DOHH2 (cell line): ENCODE results near the gene FHOD3.

ENCODE experiments used
- H3F3A ChIP-seq: fragments of 200-600 bp; sonication (generic), shearing (Covaris generic); 2 replicates; pipeline ENCODE4 v1.6.0; 2016; ENCODE audit warnings: antibody characterized with exemption, mild to moderate bottlenecking; ENCODE audit not compliant: control insufficient read depth, insufficient read depth
- H3K27ac ChIP-seq: fragments of 200-600 bp; sonication (generic); 2 replicates; pipeline ENCODE4 v1.5.1; 2014; ENCODE audit warnings: low read depth, mild to moderate bottlenecking, low read length, moderate library complexity
- H3K27me3 ChIP-seq: fragments of 200-600 bp; sonication (generic); 2 replicates; pipeline ENCODE4 v1.6.1; 2014; ENCODE audit warnings: mild to moderate bottlenecking, low read length, mixed read lengths; ENCODE audit not compliant: control insufficient read depth
- H3K36me3 ChIP-seq: fragments of 200-600 bp; sonication (generic); 2 replicates; pipeline ENCODE4 v1.6.1; 2014; ENCODE audit warnings: mild to moderate bottlenecking, low read length, moderate library complexity, mixed read lengths; ENCODE audit not compliant: control insufficient read depth
- H3K4me1 ChIP-seq: fragments of 200-600 bp; sonication (generic); 2 replicates; pipeline ENCODE4 v1.6.1; 2014; ENCODE audit warnings: mild to moderate bottlenecking, low read length, mixed read lengths; ENCODE audit not compliant: control insufficient read depth
- H3K4me2 ChIP-seq: fragments of 200-600 bp; sonication (generic); 2 replicates; pipeline ENCODE4 v1.6.0; 2014; ENCODE audit warnings: mild to moderate bottlenecking, low read length, moderate library complexity
- H3K4me3 ChIP-seq: fragments of 200-600 bp; sonication (generic); 2 replicates; pipeline ENCODE4 v1.5.1; 2014; ENCODE audit warnings: mild to moderate bottlenecking, low read length, mixed read lengths
- H3K79me2 ChIP-seq: fragments of 200-600 bp; sonication (generic); 2 replicates; pipeline ENCODE4 v1.6.1; 2014; ENCODE audit warnings: mild to moderate bottlenecking, low read length, mixed read lengths; ENCODE audit not compliant: control insufficient read depth
- H3K9me2 ChIP-seq: fragments of 200-600 bp; sonication (generic); replicated peaks from 2 replicates; pipeline ENCODE4 v1.6.1; 2014; ENCODE audit warnings: mild to moderate bottlenecking, low read length, mixed read lengths; ENCODE audit not compliant: control insufficient read depth
- H3K9me3 ChIP-seq: fragments of 200-600 bp; sonication (generic); 2 replicates; pipeline ENCODE4 v1.6.1; 2014; ENCODE audit warnings: antibody characterized with exemption, low read length, mixed read lengths; ENCODE audit not compliant: control insufficient read depth, insufficient read depth
- H4K20me1 ChIP-seq: fragments of 200-600 bp; sonication (generic); 2 replicates; pipeline ENCODE4 v1.6.0; 2014; ENCODE audit warnings: low read depth, mild to moderate bottlenecking, antibody characterized with exemption, low read length, moderate library complexity; ENCODE audit not compliant: control insufficient read depth, insufficient read depth
- CTCF ChIP-seq: fragments of 200-600 bp; sonication (generic); IDR thresholded peaks from one replicate; pipeline ENCODE4 v1.5.1; 2014; ENCODE audit warnings: antibody characterized with exemption, mild to moderate bottlenecking, low read depth, low read length; ENCODE audit not compliant: poor library complexity, severe bottlenecking
- EZH2phosphoT487 ChIP-seq: fragments of 200-600 bp; sonication (generic); IDR thresholded peaks from 2 replicates; pipeline ENCODE4 v1.6.1; 2017; ENCODE audit warnings: borderline replicate concordance, mild to moderate bottlenecking, antibody characterized with exemption, low read length, moderate library complexity, mixed read lengths

Gene FHOD3

GRCh38 chr18:36314098-36314497 lies 16.6 kb downstream of the FHOD3 start:
- H3K4me2 ChIP-seq = no peak overlapping the region
- no peaks in the 10 kb centered on the region for H3K79me2 ChIP-seq
- TF ChIP-seq EZH2phosphoT487 (no peak), CTCF (no peak)
- peaks cover 5% of the 10 kb centered on the region; the same call in 1 of the 2 replicates for H3K9me3 ChIP-seq
- peaks cover 3% of the 10 kb centered on the region; the same call in 1 of the 2 replicates for H3K27me3 ChIP-seq
- no peaks in the 10 kb centered on the region for H3K9me2 ChIP-seq
- no peak overlapping the region for H3K4me3 ChIP-seq
- no peak overlapping the region for H3K27ac ChIP-seq
- no peaks in the 10 kb centered on the region for H3K36me3 ChIP-seq
- H4K20me1 ChIP-seq = no peaks in the 10 kb centered on the region
- H3K4me1 ChIP-seq = no peaks in the 10 kb centered on the region
- no peaks in the 10 kb centered on the region for H3F3A ChIP-seq

GRCh38 chr18:36314754-36315153 lies 17.2 kb downstream of the FHOD3 start:
- Histone ChIP-seq H3K9me3 (peaks cover 5% of the 10 kb centered on the region; the same call in 1 of the 2 replicates), H3K4me2 (no peak overlapping the region), H3K27ac (no peak overlapping the region), H3F3A (no peaks in the 10 kb centered on the region), H3K4me1 (no peaks in the 10 kb centered on the region), H3K79me2 (no peaks in the 10 kb centered on the region), H3K36me3 (no peaks in the 10 kb centered on the region), H3K9me2 (no peaks in the 10 kb centered on the region), H3K27me3 (peaks cover 3% of the 10 kb centered on the region; the same call in 1 of the 2 replicates), H4K20me1 (no peaks in the 10 kb centered on the region), H3K4me3 (no peak overlapping the region)
- no peak for TF ChIP-seq EZH2phosphoT487
- no peak for TF ChIP-seq CTCF

DNA sequence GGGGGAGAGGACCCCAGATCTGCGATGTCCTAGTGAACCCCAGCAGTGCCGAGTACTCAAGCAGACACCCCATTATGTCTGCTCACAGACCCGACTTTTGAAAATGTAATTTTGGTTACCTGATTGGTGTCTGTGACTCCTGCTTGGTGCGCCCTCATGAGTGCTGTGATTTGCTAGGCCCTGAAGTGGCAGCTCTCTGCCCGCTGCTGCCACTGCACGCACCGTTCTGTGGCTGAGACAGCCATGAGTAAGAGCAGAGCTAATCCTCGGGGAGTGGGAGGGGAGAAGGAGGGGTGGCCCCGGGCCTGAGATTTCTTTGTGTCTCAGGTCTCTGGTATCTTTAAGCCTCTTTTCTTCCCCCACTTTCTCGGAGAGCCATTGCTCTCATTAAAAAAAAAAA lies 18.2 kb downstream of the FHOD3 start:
- H3K27me3 ChIP-seq = no peaks in the 10 kb centered on the region
- H3K9me2 ChIP-seq = no peaks in the 10 kb centered on the region
- H3K36me3 ChIP-seq = no peaks in the 10 kb centered on the region
- no peak overlapping the region for H3K27ac ChIP-seq
- H3K9me3 ChIP-seq = peaks cover 5% of the 10 kb centered on the region; the same call in 1 of the 2 replicates
- no peaks in the 10 kb centered on the region for H3F3A ChIP-seq
- H4K20me1 ChIP-seq = no peaks in the 10 kb centered on the region
- H3K4me3 ChIP-seq = no peak overlapping the region
- no peaks in the 10 kb centered on the region for H3K79me2 ChIP-seq
- no peak overlapping the region for H3K4me2 ChIP-seq
- H3K4me1 ChIP-seq = no peaks in the 10 kb centered on the region
- TF ChIP-seq EZH2phosphoT487 = no peak
- no peak for TF ChIP-seq CTCF
